SH-SY5Y (cell line): Measurements from ENCODE around the gene CASP10.

Experiments used
- GATA2 ChIP-seq: IDR thresholded peaks from 2 replicates; pipeline ENCODE4 v1.6.1; 2011; ENCODE audit warnings: mild to moderate bottlenecking, low read depth, low read length
- GATA3 ChIP-seq: IDR thresholded peaks from 2 replicates; pipeline ENCODE4 v1.6.1; 2011; ENCODE audit warnings: low read depth, mild to moderate bottlenecking, low read length, moderate library complexity

The CASP10 gene

DNA sequence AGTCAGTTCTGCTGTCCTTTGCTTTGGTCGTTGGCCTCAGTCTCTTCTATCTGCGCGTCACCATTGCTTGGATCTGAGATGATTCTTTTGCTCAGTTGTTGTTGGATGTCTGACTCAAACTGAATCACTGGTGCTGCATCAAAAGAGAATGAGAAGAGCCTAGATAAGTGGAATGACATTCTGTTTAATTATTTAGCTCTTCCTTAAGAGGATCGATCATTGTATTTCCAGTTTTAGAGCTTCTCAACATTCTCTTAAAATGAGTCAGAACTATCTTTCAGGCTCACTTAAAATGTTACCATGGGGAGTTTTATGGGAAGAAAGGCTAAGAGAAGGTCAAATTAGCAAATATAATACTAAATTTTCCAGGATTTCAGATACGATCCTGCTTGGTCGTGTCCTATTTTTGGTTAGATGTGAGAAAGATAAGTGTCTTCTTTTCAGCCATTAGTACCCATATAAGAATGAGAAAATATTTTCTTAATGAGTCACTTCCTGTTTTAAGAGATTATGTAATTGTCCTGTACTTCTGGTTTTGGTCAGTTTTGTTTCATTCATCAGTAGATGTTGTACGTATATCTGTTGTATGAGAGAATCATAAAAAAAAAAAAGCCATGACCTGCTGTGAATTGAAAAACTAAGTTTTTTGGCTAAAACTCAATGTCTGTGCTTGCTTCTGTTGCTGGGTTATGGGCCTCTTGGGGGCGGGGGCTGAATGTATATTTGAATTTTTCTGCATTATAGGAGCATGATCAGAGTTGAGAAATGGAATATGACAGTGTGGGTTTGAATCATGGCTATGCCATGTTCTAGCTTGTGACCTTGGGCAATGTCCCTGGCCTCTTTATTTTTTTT lies 31.6 kb upstream of the CASP10 start:
- no peak for TF ChIP-seq GATA2
- no peak for TF ChIP-seq GATA3

DNA sequence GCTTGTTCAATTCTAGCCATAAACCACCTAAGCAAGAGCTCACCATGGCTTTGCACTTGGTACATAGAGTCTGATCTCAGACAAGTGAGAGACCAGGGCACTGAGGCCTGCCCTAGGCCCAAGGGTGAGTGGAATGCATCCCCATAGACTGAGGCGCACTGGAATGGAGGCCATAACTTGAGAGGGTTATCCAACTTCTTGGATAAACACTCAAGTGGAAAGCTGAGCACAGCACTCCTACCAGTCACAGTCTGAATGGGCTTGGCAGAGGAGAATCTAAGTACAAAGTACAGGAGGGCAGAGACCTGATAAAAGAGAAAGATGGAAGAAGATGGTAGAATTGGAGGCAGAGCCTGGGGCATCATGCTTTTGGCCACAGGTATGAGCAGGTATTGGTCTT lies 30.4 kb upstream of the CASP10 start:
- TF ChIP-seq GATA2, result no peak
- TF ChIP-seq GATA3, result no peak

- TF ChIP-seq GATA3, result no peak
- TF ChIP-seq GATA2, result no peak
These were observed 29.7 kb upstream of the CASP10 start for GRCh38 chr2:201152999-201153815.

DNA sequence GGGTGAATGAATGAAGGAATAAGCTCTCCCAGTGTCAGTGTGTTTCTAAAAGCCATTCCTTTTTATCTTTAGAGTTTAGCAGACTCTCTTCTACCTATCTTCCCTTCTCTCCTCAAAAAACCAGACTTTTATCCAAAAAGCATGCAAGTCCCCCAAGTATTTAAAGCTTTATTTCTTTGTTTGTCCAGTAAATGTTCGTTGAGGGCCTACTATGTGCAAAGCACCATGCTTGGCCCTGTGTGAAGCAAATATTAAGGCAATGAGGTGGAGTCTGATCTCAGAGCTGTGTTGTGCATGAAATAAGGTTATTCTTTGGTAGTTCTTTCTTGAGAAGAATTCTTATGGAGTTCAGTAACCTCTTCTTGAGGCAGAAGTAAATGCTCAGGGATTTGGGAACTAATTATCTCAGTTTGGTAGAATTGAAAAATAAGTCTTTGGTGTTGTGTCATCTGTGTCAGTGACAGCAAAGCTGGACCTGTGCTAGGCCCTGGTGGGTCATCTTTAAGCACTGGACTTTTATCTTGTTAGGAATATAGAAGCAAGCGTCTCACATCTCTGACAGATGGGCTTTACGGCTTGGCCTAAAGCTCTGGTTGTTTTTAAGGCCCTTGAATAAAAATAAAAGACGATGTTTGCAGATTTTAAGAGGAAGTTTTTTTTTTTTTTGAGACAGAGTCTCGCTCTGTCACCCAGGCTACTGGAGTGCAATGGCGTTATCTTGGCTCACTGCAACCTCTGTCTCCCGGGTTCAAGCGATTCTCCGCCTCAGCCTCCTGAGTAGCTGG lies 28.1 kb upstream of the CASP10 start:
- no peak for TF ChIP-seq GATA3
- TF ChIP-seq GATA2, result no peak

DNA sequence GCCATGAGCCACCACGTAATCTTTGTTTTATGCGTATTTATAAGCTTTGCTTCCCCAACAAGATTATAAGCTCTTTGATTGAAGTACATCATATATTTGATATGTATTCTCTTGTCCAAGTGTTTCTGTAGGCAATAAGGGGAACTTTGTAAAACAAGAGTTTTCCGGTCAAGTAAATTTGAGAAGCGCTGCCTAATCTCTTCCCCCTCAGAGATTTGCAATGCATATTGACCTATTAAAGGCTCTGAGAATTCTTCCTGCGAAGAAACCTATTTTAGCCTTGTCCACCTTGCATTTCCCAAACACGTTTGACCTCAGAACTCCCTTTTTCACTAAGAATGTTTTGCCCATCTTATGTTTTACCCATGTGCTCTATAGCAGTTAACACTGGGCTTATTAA lies 26.9 kb upstream of the CASP10 start:
- no peak for TF ChIP-seq GATA2
- TF ChIP-seq GATA3, result no peak

- TF ChIP-seq GATA3, result no peak
- no peak for TF ChIP-seq GATA2
These were observed 26.3 kb upstream of the CASP10 start for GRCh38 chr2:201156640-201157039.

- TF ChIP-seq GATA3 (no peak), GATA2 (no peak)
These were observed 25.2 kb upstream of the CASP10 start for GRCh38 chr2:201157694-201158093.

DNA sequence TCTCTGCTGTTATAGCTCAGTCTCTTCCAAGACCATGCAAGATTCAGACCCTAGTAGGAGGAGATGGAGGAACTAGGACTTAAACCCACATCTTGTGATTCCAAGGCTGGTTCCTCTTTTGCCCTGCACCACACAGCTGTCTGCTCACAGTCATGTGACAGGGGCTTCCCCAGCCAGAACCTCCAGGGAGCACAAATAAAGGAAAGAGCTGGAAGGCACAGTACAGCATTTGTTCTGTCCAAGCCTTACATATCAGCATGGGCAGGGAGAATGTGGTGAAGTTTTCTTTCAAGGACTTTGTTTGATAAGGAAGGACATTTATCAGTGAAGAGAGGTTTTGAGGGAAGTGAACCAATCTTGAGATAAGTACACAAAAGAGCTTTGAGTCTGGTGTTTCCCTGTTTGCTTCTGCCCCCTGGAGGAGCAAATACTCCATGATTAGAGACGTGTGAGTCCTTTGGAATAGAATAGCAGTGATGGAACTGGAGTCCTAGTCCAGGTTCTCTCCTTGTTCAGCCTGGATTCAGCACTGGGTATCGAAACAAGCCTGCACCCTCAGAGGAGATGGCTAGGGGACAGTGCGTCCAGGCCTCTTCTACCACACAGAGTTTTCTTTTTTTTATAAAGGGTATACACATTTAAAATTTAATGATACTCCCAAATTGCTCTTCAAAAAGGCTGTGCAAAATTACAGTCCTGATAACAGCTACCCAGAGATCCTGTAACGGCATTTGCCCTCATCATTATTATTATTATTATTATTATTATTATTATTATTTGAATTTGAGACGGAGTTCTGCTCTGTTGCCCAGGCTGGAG lies 24.6 kb upstream of the CASP10 start:
- TF ChIP-seq GATA2 (no peak), GATA3 (no peak)

- no peak for TF ChIP-seq GATA3
- TF ChIP-seq GATA2, result no peak
These were observed 18.8 kb upstream of the CASP10 start for GRCh38 chr2:201164166-201164565.

GRCh38 chr2:201167546-201167945 lies 15.4 kb upstream of the CASP10 start:
- TF ChIP-seq GATA3, result no peak
- TF ChIP-seq GATA2, result no peak

DNA sequence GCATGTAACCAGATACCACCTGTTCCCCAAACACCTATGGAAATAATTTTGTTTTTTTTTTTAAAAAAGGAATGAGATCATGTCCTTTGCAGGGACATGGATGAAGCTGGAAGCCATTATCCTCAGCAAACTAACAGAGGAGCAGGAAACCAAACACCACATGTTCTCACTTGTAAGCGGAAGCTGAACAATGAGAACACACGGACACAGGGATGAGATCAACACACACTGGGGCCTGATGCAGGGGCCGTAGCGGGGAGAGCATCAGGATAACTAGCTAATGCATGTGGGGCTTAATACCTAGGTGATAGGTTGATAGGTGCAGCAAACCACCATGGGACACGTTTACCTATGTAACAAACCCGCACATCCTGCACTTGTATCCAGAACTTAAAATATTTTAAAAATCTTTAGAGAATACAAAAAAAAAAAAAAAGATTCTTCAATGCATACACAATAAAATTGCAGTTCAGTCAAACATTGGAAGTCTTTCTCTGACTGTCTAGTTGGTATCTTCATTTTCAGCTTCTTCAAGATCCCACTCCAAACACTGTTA lies 11.6 kb upstream of the CASP10 start:
- no peak for TF ChIP-seq GATA2
- TF ChIP-seq GATA3, result no peak

GRCh38 chr2:201172279-201172678 lies 10.7 kb upstream of the CASP10 start:
- TF ChIP-seq GATA2, result no peak
- no peak for TF ChIP-seq GATA3

GRCh38 chr2:201174687-201175086 lies 8.3 kb upstream of the CASP10 start:
- TF ChIP-seq GATA3, result no peak
- TF ChIP-seq GATA2, result no peak
